HG02610 (cell line): ENCODE results near the gene TMCO2.

ENCODE experiments used
- ATAC-seq: cut with Tn5 transposase; IDR thresholded peaks from one replicate; pipeline ENCODE4 v1.9.1; 2021; ENCODE audit warnings: mild to moderate bottlenecking, moderate library complexity; ENCODE audit not compliant: unreplicated experiment

TMCO2 gene

GRCh38 chr1:40257313-40257687, 9.6 kb downstream of the TMCO2 start:
- no peak for ATAC-seq

- ATAC-seq, result peak; percentile 93
Observed at GRCh38 chr1:40257688-40258444, 10.1 kb downstream of the TMCO2 start, which contains the start of gene ZMPSTE24. TSS of gene ZMPSTE24 (plus strand) at chr1:40258236. CDS start at chr1:40258272, 36 bp downstream.

DNA sequence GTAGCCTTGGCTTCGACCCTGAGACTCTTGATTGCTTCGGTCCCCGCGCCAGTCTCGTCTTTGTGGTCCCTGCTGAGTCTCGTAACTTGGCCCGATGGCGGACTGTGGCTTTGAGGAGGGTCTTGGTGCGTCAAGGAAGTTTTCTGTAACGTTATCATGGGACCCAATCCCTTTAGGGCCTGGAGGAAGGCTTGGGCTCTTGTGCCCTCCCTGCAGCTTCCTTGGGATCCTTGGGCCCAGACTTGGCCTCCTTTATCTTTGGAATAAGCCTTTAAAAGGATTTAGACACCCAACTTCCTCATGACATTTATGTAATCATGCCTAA, 10.7 kb downstream of the TMCO2 start:
- ATAC-seq, result no peak

DNA sequence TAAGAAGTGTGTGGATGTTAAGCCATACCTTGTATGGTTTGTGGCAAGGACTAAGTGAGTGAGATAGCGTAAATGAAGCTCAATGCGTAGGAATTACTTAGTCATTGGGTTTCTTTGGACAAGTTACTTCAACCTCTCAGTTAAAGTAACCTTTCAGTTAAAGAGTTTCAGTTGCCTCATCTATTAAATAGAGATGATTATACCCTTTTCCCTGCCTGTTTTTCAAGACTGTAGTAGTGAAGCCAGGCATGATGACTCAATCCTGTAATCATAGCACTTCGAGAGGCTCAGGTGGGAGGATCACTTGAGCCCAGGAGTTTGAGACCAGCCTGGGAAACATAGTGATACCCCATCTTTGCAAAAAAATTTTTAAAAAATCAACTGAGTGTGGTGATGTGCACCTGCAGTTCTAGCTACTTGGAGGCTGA, 16.6 kb downstream of the TMCO2 start:
- no peak for ATAC-seq

- no peak for ATAC-seq
Observed at GRCh38 chr1:40265298-40265697, 17.6 kb downstream of the TMCO2 start.

- ATAC-seq, result no peak
Observed at GRCh38 chr1:40265919-40266318, 18.2 kb downstream of the TMCO2 start.

GRCh38 chr1:40266786-40267535, 19.2 kb downstream of the TMCO2 start:
- ATAC-seq, result no peak

- ATAC-seq, result no peak
Observed at GRCh38 chr1:40267767-40268187, 20.0 kb downstream of the TMCO2 start.

DNA sequence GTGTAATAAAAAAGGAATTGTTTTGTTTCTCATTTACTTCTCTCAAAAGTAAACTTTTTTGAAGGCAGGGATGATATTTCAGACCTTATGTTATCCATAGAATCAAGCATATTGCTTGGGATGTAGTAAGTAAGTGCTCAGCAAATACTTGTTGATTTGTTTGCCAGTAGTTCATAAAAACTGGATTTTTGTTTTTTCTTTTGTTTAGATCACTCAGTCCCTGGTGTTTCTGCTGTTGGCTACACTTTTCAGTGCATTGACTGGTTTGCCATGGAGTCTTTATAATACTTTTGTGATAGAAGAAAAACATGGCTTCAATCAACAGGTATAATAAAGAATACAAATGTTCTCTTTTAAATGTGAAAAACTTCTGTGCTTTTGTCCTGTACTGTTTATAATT, 20.5 kb downstream of the TMCO2 start:
- no peak for ATAC-seq

GRCh38 chr1:40270152-40270834, 22.6 kb downstream of the TMCO2 start:
- ATAC-seq, result no peak

DNA sequence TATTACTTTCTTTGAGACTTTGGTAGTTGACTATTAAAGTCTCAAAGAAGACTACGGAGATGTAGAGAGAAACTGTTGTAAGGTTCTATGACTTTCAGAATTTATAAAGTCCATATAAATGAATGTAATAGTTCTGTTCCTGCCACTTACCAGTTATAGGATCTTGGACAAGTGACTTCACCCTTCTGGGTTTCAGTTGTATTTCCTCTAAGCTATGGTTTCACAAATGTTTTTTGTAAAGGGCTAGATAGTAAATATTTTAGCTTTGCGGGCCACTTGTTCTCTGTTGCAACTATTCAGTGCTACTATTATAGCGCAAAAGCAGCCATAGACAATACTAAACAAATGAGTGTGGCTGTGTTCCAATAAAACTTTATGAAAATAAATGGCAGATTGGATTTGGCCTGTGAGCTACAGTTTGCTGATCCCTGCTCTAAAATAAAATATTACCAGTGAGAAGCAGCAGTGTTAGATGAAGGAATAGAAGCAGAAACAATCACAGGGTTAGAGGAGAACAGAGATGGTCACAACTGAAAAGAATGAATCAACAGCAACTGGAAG, 25.0 kb downstream of the TMCO2 start:
- no peak for ATAC-seq

GRCh38 chr1:40273547-40274166, 25.9 kb downstream of the TMCO2 start:
- ATAC-seq, result no peak

GRCh38 chr1:40274331-40274730, 26.6 kb downstream of the TMCO2 start:
- ATAC-seq, result no peak

GRCh38 chr1:40276122-40276521, 28.4 kb downstream of the TMCO2 start:
- no peak for ATAC-seq

DNA sequence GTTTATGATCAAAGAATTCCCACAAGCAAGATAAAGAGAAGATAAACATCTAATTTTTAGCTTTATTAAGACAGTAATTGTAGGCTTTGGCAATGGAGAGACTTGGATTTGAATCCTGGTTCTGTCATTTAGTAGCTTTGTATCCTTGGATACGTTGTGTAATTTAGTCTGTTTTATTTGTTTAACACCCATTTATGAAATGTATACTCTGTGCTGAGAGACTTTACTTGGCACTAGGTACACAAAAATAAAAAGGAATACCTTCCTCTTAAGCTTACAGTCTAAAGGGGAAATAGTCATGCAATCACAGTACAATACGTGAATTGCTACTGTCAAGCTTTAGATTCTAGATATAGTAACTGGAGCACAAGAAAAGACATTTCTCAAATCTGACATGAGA, 34.1 kb downstream of the TMCO2 start:
- no peak for ATAC-seq

- no peak for ATAC-seq
Observed at GRCh38 chr1:40291293-40291692, 43.6 kb downstream of the TMCO2 start.

DNA sequence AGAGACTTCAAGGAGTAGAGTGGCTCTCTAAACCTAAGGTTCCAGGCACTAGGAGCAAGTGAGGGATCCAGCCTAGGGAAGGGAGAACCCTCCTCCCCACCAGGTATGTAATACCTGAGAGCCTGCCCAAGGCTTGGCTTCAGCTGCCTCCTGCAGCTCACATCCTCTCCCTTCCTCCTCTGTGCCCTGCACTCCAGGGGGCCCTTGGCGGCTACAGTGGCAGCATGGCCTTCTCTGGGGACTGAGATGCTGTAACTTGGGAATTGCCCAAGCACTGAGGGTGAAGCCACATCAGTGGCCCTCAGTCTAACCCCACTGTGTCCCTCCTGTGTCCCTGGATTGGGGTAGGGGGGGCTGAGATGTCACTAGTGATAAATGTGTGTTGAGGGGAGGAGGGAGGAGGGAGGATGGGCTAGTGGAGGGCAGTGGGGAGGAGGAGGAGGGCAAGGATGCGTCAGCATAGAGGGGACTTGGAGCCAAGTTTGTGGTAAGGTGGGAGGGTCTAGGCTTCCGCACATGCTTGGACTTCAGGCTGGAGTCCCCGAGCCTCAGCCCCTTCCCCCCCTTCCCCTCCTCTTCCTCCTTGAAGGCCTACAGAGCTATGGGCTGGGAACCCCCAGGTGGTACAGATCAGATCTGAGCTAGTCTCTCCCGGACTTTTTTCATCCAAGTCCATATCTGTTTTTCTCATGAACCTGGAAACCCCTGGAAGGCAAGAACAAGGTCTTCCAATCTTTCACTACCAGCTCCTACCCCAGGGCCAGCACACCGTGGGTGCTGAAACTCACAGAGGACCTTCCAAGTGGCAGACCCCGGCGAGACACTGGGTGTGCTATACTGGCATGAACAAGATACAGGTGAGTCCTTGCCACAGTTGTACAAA, 51.9 kb downstream of the TMCO2 start:
- ATAC-seq, result no peak

- ATAC-seq, result no peak
Observed at GRCh38 chr1:40300249-40300567, 52.5 kb downstream of the TMCO2 start.

- ATAC-seq, result no peak
Observed at GRCh38 chr1:40300651-40301050, 52.9 kb downstream of the TMCO2 start.

GRCh38 chr1:40301066-40301465, 53.3 kb downstream of the TMCO2 start:
- no peak for ATAC-seq
